Measurements from ENCODE around the gene IFNA5. TPM values are rescaled to one million over a fixed set of nuclear protein-coding genes. Genes with fewer than 3 reads are reported as not detected.

The IFNA5 gene
- total and polyA plus RNA-seq, 2 of the 8 experiments (the other 6 are each of a cell fraction or from before 2014, with no cell fraction given), result not detected

GRCh38 chr9:21331676-21332402, 26.7 kb upstream of the IFNA5 start (continued):
- TF ChIP-seq CHD7 (IDR thresholded peaks at IDR 0.05; ENCODE audit: insufficient replicate concordance, low read length), result no peak
- TF ChIP-seq ZNF274 (IDR thresholded peaks at IDR 0.05; ENCODE audit: borderline replicate concordance, extremely low read depth, low read length), result no peak
- TF ChIP-seq SP2 (IDR thresholded peaks at IDR 0.05; ENCODE audit: low read length), result no peak
- no peak for TF ChIP-seq NRF1 (IDR thresholded peaks at IDR 0.05; ENCODE audit: low read depth, low read length)
- no peak for TF ChIP-seq RFX5 (IDR thresholded peaks at IDR 0.05; ENCODE audit: borderline replicate concordance, low read depth, low read length)
- TF ChIP-seq BRCA1 (IDR thresholded peaks at IDR 0.05; ENCODE audit: low read depth, low read length), result no peak
- no peak for TF ChIP-seq NANOG (IDR thresholded peaks at IDR 0.05; ENCODE audit: insufficient read depth, low read depth, low read length, poor library complexity, severe bottlenecking)
- TF ChIP-seq ATF2 (IDR thresholded peaks at IDR 0.05; ENCODE audit: low read length), result no peak
- no peak for TF ChIP-seq CHD1 (IDR thresholded peaks at IDR 0.05; ENCODE audit: low read depth, low read length)
